CD14-positive monocyte (primary cell): ENCODE results near the gene BRIP1. TPM values are rescaled to one million over a fixed set of nuclear protein-coding genes. Genes with fewer than 3 reads are reported as not detected.

ENCODE experiments used
- DNase-seq, 3 donors: peaks; one replicate each; pipeline ENCODE4 v3.0.0-alpha.2; 2011 to 2022
- H2AFZ ChIP-seq: 2 replicates; pipeline ENCODE4 v1.6.0; 2012; ENCODE audit warnings: mild to moderate bottlenecking, low read depth, low read length, inconsistent platforms; ENCODE audit not compliant: insufficient read depth, poor library complexity, severe bottlenecking
- H3K27ac ChIP-seq, 2 donors: 1 replicate in 1 of 2; 2 replicates in 1 of 2; pipeline ENCODE4 v1.5.1; 2012 to 2013; ENCODE audit warnings: low read length in 2 of 2, control low read depth in 1 of 2, inconsistent platforms in 1 of 2, low read depth in 1 of 2, mild to moderate bottlenecking in 1 of 2
- H3K27me3 ChIP-seq, 2 donors: one replicate each; pipeline versions ENCODE4 v1.6.0 to v1.6.1; 2011 to 2013; ENCODE audit warnings: low read length in 2 of 2; ENCODE audit not compliant: control insufficient read depth in 2 of 2, insufficient read depth in 2 of 2
- H3K36me3 ChIP-seq, 2 donors: replicated peaks in 1 of 2; 1 replicate in 1 of 2; 2 replicates in 1 of 2; pipeline versions ENCODE4 v1.5.1 to v1.6.1; 2012 to 2013; ENCODE audit warnings: low read length in 2 of 2, control low read depth in 1 of 2, inconsistent platforms in 1 of 2, mild to moderate bottlenecking in 1 of 2; ENCODE audit not compliant: insufficient read depth in 2 of 2, control insufficient read depth in 1 of 2
- H3K4me1 ChIP-seq, 2 donors: 1 replicate in 1 of 2; 2 replicates in 1 of 2; pipeline versions ENCODE4 v1.5.1 to v1.6.1; 2012 to 2013; ENCODE audit warnings: low read length in 2 of 2, control low read depth in 1 of 2, inconsistent platforms in 1 of 2, mild to moderate bottlenecking in 1 of 2, moderate library complexity in 1 of 2; ENCODE audit not compliant: insufficient read depth in 2 of 2, control insufficient read depth in 1 of 2
- H3K4me2 ChIP-seq: replicated peaks from 2 replicates; pipeline ENCODE3; 2012; ENCODE audit warnings: low read length, moderate library complexity, mild to moderate bottlenecking; ENCODE audit not compliant: poor library complexity, severe bottlenecking; ENCODE audit errors: extremely low read depth
- H3K4me3 ChIP-seq, 3 experiments: fragments of 200-600 bp in 1 of 3; sonication (generic) in 1 of 3; replicated peaks in 1 of 3; 1 replicate in 2 of 3; 2 replicates in 1 of 3; pipeline ENCODE4 v1.5.1; 2011 to 2013; ENCODE audit warnings: low read length in 3 of 3, mild to moderate bottlenecking in 3 of 3, control low read depth in 2 of 3, low read depth in 2 of 3, inconsistent platforms in 1 of 3, moderate library complexity in 1 of 3
- H3K79me2 ChIP-seq: 2 replicates; pipeline ENCODE4 v1.6.0; 2012; ENCODE audit warnings: mild to moderate bottlenecking, control low read depth, inconsistent platforms, low read length, moderate library complexity; ENCODE audit not compliant: insufficient read depth
- H3K9ac ChIP-seq: 2 replicates; pipeline ENCODE4 v1.6.0; 2017; ENCODE audit warnings: low read length, mild to moderate bottlenecking; ENCODE audit not compliant: insufficient read depth, poor library complexity, severe bottlenecking
- H3K9me3 ChIP-seq, 2 donors: replicated peaks in 1 of 2; 1 replicate in 1 of 2; 2 replicates in 1 of 2; pipeline versions ENCODE4 v1.5.1 to v1.6.1; 2012 to 2013; ENCODE audit warnings: low read length in 2 of 2, control low read depth in 1 of 2; ENCODE audit not compliant: control insufficient read depth in 1 of 2, insufficient read depth in 1 of 2
- H4K20me1 ChIP-seq: 2 replicates; pipeline ENCODE4 v1.6.0; 2012; ENCODE audit warnings: mild to moderate bottlenecking, low read length, control low read depth, moderate library complexity; ENCODE audit not compliant: insufficient read depth
- H3K27ac Mint-ChIP-seq, 7 donors: one replicate each; pipeline ENCODE4 v1.8.0; 2020; ENCODE audit warnings: mild to moderate bottlenecking in 7 of 7, mixed read lengths in 7 of 7, moderate library complexity in 6 of 7, inconsistent platforms in 2 of 7
- H3K27me3 Mint-ChIP-seq, 3 donors: one replicate each; pipeline ENCODE4 v1.8.0; 2021 to 2022; ENCODE audit warnings: low read depth in 3 of 3, mild to moderate bottlenecking in 3 of 3, mixed read lengths in 3 of 3, moderate library complexity in 3 of 3, inconsistent platforms in 1 of 3
- H3K36me3 Mint-ChIP-seq, 2 donors: one replicate each; pipeline ENCODE4 v1.8.0; 2020; ENCODE audit warnings: mixed read lengths in 2 of 2, inconsistent platforms in 1 of 2, mild to moderate bottlenecking in 1 of 2
- H3K4me1 Mint-ChIP-seq: one replicate; pipeline ENCODE4 v1.8.0; 2020; ENCODE audit warnings: mild to moderate bottlenecking, mixed read lengths
- H3K4me3 Mint-ChIP-seq, 2 donors: one replicate each; pipeline ENCODE4 v1.8.0; 2020; ENCODE audit warnings: mild to moderate bottlenecking in 2 of 2, mixed read lengths in 2 of 2, moderate library complexity in 1 of 2
- H3K9me3 Mint-ChIP-seq, 7 donors: one replicate each; pipeline ENCODE4 v1.8.0; 2020 to 2022; ENCODE audit warnings: mixed read lengths in 7 of 7, mild to moderate bottlenecking in 6 of 7, moderate library complexity in 6 of 7, inconsistent platforms in 2 of 7
- CTCF ChIP-seq: fragments of 200-600 bp; IDR thresholded peaks from one replicate; pipeline ENCODE4 v1.8.0; 2022; ENCODE audit warnings: antibody characterized with exemption, mild to moderate bottlenecking
- WGBS: methylation state at CpG from one replicate; pipeline ENCODE4 v1.1.5; 2013; ENCODE audit warnings: missing lambda C conversion rate; ENCODE audit not compliant: insufficient coverage; 5-methylcytosine and 5-hydroxymethylcytosine counted together
- intact Hi-C, 2 donors: fragments of 100-400 bp; cut with micrococcal nuclease; formaldehyde crosslinking; loops; one replicate each; pipeline versions ENCODE4 v1.15.0 to v1.15.1; 2023
- polyA plus RNA-seq, 3 donors: library from polyadenylated mRNA; depleted of rRNA in 1 of 3; unstranded in 2 of 3; stranded (reverse) in 1 of 3; fragments of 300-500 nt in 2 of 3; fragments of >200 nt in 1 of 3; fragmentation: Illumina TruSeq in 2 of 3; gene quantifications; 1 replicate in 2 of 3; 2 replicates in 1 of 3; pipeline ENCODE4 v1.2.3, GENCODE V29; 2012 to 2021

BRIP1 gene
- polyA plus RNA-seq, 3 donors: 0.11 to 0.12 TPM; not detected in 1

DNA sequence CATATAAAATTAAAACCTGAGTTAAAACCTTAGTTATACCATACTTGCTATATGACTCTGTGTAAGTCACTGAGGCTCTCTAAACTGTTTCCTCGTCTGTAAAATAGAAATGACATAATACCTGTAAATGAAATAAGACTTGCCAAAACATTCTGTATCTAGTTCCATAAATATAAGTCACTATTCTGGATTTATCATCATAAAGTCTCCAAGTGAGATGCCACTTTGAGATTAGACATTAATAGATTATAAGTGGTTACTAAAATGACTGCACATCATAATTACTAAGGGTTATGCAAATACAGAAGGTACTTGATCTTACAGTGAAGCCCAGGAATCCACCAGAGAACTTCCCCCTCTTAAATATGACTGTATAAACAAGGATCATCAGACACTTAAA is 12.0 kb upstream of the BRIP1 start:
- Histone ChIP-seq H2AFZ (no peak overlapping the region), H3K4me1 (no peaks in the 10 kb centered on the region), H3K27ac (no peak overlapping the region), H3K4me2 (no peak overlapping the region), H3K27me3 (no peaks in the 10 kb centered on the region), H3K9me3 (no peaks in the 10 kb centered on the region), H3K36me3 (peaks cover 41 to 97% of the 10 kb centered on the region in 2 donors), H4K20me1 (no peaks in the 10 kb centered on the region), H3K4me3 (no peak overlapping the region), H3K79me2 (no peaks in the 10 kb centered on the region), H3K9ac (no peak overlapping the region)
- peaks cover 0 to 2% (median 0%) of the 10 kb centered on the region in 3 donors for H3K27me3 Mint-ChIP-seq
- H3K4me1 Mint-ChIP-seq: no peaks in the 10 kb centered on the region
- DNase-seq: no peak
- no peak overlapping the region for H3K27ac Mint-ChIP-seq
- no peaks in the 10 kb centered on the region for H3K9me3 Mint-ChIP-seq
- intact Hi-C loops: no loop called here
- WGBS: no CpG with 5 or more reads among the region's 1 CpG
- TF ChIP-seq CTCF: no peak
- H3K4me3 Mint-ChIP-seq: no peak overlapping the region
- H3K36me3 Mint-ChIP-seq: peaks cover 50 to 71% of the 10 kb centered on the region in 2 donors

DNA sequence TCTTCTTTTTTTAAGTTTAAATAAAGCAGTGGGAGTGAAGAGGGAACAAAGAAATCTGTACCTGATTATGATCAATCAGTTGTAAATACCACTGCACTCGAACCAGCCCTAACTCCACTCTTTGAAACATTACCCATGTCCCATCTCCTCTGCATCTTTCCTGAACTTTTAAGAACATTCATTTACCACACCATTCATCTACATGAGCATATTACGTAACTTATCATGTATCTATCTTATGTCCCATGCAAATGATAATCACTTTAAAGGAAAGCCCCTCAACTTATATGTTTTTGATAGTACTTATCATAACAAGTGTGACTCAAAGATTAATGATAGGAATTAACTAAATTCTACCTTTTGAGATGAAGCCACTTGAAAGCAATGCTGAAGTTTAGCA is 10.7 kb upstream of the BRIP1 start:
- Mint-ChIP-seq H3K9me3 (no peaks in the 10 kb centered on the region), H3K36me3 (peaks cover 51 to 70% of the 10 kb centered on the region in 2 donors), H3K27ac (no peak overlapping the region), H3K4me1 (no peaks in the 10 kb centered on the region), H3K4me3 (no peak overlapping the region), H3K27me3 (peaks cover 0 to 2% (median 0%) of the 10 kb centered on the region in 3 donors)
- Histone ChIP-seq H3K79me2 (no peaks in the 10 kb centered on the region), H4K20me1 (no peaks in the 10 kb centered on the region), H3K27me3 (no peaks in the 10 kb centered on the region), H3K9me3 (no peaks in the 10 kb centered on the region), H3K4me3 (no peak overlapping the region), H3K9ac (no peak overlapping the region), H3K4me1 (no peaks in the 10 kb centered on the region), H3K36me3 (peaks cover 41 to 97% of the 10 kb centered on the region in 2 donors), H2AFZ (no peak overlapping the region), H3K27ac (no peak overlapping the region), H3K4me2 (no peak overlapping the region)
- intact Hi-C loops: no loop called here
- DNase-seq: no peak
- TF ChIP-seq CTCF: no peak
- WGBS: no CpG with 5 or more reads among the region's 2 CpGs
